Stromal cell of bone marrow (primary cell): ENCODE data around the gene ITIH5.

Source experiments
- DNase-seq: peaks from one replicate; pipeline ENCODE4 v3.0.0-alpha.2; 2012; ENCODE audit warnings: low read depth

Gene ITIH5

DNA sequence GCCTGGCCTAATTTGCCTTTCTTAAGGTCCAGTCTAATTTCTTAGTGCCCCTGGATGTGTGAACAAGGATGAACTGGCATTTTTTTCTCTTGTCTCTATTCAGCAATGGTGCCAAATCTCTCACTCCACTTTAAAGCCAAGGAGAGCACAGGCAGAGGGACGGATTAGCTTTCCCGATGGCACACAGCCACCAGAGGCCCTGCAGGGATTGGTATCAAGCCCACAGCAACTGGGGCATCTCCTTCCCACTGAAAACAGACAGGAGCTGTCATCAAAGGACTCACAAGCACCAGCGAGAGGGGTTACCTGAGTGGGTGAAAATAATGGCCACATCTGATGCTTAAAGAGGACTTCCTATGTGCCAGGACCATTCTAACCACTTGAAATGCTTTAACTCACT lies 83.1 kb downstream of the ITIH5 start:
- no peak for DNase-seq

GRCh38 chr10:7580520-7580919 lies 86.2 kb downstream of the ITIH5 start:
- no peak for DNase-seq

- DNase-seq, result no peak
Measured at GRCh38 chr10:7579681-7580080, 87.1 kb downstream of the ITIH5 start.

GRCh38 chr10:7577579-7577978 lies 89.2 kb downstream of the ITIH5 start:
- no peak for DNase-seq

DNA sequence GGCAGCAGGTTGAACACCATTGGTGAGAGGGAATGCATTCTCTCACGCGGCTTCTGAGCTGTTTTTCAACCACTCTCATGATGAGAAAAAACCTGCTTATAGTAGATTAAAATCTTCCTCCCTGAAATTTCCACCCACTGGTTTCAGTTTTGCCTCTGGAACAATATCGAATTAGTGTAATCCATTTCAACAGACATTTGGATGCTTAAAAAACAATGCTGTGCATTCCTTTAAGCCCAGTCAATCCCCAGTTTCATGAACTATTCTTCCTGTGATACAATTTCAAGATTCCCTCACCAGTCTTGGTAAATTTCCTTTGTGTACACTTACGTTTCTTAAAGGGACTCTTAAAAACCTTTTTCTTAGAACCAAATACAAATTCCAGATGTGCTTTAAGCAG lies 89.6 kb downstream of the ITIH5 start:
- no peak for DNase-seq

DNA sequence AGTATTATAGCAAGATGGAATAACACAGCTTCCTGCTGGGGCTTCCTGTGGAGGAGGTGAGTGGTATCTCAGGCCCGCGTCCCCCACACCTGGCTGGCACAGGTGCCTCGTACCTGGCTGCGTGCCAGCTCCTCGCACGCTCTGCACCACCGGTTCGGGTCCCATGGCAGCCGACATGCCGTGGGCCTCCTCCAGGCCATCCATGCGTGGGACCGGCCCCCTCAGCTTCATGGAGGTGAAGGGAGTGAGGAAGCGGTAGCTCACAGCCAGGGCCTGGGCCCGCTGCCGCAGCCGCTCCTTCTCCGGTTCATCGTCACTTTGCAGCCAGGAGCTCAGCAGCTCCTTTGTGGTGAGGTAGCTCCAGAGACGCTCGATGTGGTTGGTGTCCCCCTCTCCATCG lies 90.4 kb downstream of the ITIH5 start:
- DNase-seq, result no peak

DNA sequence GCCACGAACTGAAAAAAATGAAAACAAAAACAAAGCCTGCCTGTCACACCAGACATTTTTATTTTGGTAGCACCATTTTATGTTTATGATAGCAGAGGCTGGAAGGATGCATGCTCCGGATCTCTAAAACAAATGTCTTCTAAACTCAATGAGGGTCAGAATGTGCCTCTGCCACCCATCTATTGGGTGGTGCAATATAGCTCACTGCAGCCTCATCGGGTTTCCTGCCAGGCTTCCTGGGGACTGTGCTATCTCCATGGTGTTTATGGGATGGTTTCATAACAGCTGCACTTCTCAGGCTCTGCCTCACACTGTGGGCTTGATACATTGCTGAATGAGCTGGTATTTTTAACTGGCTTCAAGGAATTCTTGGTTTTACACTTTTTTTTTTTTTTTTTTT lies 94.4 kb downstream of the ITIH5 start:
- peak; percentile 40 for DNase-seq

- no peak for DNase-seq
Measured at GRCh38 chr10:7571981-7572380, 94.8 kb downstream of the ITIH5 start.

DNA sequence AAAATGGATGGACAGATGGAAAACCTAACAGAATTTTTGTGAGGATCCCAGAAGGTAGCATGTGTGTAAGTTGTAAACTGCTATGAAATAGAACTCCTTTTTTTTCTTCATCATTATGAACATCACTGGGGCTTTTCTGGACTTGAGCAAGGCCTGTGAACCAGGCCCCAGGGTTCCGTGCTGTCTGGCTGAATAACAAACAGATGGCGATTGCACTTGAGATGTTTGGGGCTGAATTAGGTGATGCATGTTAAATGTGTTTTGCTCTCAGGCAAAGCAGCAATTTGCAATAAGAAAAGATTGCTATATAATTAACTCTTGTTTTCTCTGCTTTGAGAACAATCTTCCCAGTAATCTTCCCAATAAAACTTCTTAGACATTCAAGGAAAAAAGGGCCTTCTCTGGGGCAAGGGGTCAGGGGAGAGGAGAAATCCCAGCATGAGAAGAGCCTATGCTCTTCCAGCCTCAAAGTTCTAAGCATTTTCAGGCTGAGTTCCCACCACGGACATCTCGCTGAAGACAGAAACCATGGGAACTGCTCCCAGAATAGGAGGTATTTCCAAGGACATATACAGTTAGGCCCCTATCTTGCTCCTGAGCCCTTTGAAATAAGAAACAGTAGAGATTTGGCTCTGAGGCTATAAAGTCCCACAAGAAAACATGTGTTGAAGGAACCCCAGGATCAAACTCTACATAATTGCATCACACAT lies 98.7 kb downstream of the ITIH5 start:
- no peak for DNase-seq

DNA sequence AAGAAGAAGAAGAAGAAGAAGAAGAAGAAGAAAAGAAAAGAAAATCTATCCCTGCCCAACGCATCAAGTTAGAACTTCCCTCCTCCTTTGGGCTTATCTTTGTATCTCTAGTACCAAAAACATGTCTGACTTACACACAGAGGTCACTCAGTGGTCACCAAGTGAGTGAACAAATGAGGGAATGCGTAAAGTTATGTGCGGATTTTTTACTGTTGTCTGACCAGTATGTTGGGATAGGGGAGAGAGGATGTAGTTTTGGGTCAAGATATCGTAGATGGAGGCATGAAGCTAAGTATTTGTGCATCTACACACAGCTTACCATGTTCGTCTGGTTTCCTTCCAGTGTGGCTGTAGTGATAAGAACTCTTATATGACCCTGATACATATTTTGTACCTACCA lies 99.9 kb downstream of the ITIH5 start:
- DNase-seq, result no peak

GRCh38 chr10:7565871-7566270 lies 100.9 kb downstream of the ITIH5 start:
- no peak for DNase-seq

GRCh38 chr10:7563770-7564169 lies 103.0 kb downstream of the ITIH5 start:
- no peak for DNase-seq

DNA sequence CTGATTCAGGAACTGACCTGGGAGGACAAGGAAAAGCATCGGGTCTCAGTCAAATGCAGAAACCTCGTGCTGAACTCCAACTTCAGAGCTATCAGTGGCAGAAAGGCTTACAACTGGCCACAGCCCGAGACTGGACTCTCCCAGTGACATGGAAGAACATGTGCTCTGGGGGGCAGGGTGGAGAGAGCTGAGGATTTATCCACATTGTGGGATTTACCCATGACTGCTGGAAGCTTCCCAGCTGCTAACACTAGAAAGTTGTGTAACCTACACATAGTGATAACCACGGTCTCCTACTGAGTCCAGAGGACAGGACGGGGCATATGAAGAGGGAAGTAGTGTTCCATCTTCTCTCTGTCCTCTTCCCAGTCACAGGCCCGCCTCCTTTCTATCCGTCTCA lies 103.4 kb downstream of the ITIH5 start:
- peak; percentile 47 for DNase-seq

- DNase-seq, result no peak
Measured at GRCh38 chr10:7561985-7562384, 104.8 kb downstream of the ITIH5 start.

- DNase-seq, result no peak
Measured at GRCh38 chr10:7561216-7561893, 105.4 kb downstream of the ITIH5 start.

DNA sequence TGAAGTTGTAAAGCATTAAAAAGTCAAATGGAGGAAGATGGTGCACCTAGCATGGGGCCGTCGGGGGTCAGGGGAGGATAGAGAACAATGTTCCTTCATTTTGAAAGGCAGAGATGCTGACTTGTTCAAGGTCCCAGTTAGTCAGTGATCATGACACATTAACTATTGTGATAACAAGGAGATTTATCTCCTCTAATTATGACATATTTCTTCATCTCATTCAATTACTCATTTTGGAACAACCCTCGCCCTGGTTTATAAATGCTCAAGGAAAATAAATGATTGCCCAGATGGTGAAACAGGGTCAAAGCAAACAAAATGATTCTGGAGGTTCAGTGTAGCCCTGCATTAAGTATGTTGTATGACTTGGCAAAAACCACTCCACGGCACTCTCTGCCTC lies 106.2 kb downstream of the ITIH5 start:
- no peak for DNase-seq

DNA sequence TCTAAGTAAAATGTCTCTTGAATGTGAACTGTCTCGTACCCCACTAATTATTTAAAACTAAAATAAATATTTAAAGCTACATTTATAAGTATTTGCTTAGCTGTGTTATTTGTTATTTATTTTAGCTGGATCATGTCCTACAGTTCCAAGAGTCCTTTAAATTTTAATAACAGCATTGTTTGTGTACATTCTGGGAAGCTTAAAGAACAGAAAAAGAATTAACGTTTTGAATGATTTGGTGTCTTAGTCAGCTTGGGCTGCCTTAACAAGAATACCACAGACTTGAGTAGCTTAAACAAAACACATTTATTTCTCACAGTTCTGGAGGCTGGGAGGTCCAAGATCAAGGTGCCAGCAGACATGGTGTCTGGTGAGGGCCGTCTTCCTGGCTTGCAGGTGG lies 107.4 kb downstream of the ITIH5 start:
- DNase-seq, result no peak

- no peak for DNase-seq
Measured at GRCh38 chr10:7558036-7558435, 108.7 kb downstream of the ITIH5 start.

- DNase-seq, result no peak
Measured at GRCh38 chr10:7553531-7553930, 113.2 kb downstream of the ITIH5 start.

DNA sequence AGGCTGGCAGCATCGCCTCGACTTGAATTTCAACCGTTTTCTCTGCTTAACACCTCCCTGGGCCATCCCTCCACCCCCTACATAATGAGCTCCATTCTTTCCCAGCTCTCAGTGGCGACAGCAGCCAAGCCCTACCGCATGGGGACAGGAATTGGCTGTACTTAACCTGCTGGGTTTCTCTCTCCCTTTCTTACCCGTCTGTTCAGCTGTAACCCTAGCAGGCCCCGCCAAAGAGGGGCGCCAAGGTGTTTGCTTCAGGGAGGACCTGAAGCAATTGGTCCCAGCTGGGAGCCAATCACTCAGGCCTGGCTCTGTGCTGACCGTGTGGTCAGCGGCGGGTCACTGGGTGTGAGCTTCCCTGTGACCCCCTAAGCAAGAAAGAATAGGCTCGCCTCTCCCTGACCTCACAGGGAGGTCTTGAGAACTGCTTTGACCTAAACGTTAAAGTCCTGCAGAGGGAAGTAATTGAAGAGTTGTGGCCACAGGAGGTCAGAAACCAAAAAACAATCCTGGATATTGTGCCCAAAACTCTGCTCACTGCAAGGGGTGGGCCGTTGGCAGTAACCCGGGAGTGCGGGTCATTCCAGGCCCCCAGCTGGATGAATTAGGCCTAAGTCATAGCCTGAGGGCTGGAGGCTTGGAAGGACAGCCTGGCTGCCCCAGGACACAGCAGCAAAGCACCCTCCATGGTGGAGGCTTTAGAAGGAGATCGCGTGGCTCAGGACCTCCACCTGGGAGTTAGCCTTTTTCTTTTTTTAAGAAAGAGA lies 114.6 kb downstream of the ITIH5 start:
- DNase-seq, result no peak

DNA sequence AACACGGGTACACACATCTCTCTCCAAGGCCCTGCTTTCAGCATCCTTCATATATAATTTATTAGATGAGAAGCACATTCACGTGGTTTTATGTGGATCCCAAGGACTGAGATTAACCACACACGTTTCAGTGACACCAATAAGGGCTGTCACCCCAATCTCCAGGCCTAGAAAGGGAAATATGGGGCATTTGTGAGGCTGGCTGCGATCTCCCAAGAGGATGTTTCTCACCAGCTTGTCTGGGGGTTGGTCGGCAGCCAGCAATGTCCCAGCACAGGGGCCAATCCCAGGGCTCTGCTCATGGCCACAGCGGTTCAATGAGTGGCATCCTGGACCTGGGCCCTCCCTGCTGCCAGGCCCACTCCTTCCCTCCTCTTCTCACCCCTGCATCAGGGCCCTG lies 115.5 kb downstream of the ITIH5 start:
- DNase-seq, result no peak

DNA sequence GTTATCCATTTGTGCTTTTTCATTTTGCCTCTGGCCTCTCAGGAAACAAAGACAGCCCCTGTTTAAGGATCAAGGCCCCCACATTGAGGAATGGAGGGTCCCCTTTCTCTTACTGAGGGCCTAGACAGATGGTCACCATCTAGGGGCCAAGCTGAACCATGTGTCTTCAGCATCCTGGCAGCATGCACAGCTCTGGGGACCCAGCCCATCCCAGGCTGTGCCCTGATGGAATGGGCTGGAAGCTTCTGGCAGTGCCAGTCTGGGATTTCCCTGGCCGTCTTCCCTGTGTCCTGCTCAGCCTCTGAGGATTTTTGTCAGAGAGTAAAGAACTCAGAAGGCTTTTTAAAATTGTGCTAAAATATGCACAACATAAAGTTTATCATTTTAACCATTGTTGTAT lies 116.8 kb downstream of the ITIH5 start:
- DNase-seq, result no peak

DNA sequence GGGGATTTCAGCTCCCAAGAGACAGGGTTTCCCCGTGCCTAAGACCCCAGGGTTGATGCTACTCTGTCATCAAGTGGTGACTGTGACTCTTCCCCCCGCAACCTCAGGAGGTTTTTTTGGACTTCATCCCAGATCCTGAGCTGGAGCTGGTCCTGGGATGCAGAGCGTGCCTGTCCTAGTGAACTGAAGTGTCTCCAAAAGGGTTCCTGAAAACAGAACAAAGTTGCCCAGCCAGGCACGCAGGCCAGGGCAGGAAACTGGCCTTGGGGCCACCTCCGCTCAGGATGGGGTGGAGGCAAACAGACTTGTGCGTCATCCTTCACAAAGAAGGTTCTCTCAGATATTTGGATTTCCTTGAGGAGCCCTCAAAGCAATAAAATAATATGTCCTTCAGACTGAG lies 118.9 kb downstream of the ITIH5 start:
- no peak for DNase-seq
